Gastrocnemius medialis (tissue), 4 donors: ENCODE results near the gene OSM.

ENCODE experiments used
- POLR2A ChIP-seq, 2 donors: fragments of 450-650 bp; IDR thresholded peaks; one replicate each; pipeline ENCODE4 v1.6.1; 2017; ENCODE audit warnings: antibody characterized with exemption in 2 of 2, mild to moderate bottlenecking in 2 of 2, moderate library complexity in 2 of 2
- TF ChIP-seq, protein P1 (sequence below), 5 experiments: fragments of 450-650 bp in 3 of 5; fragments of 200-600 bp in 2 of 5; sonication (generic) in 2 of 5; IDR thresholded peaks in 4 of 5; conservative IDR thresholded peaks in 1 of 5; 1 replicate in 4 of 5; 2 replicates in 1 of 5; pipeline ENCODE4 v1.5.1; 2016 to 2019; ENCODE audit warnings: antibody characterized with exemption in 5 of 5, mild to moderate bottlenecking in 3 of 5, moderate library complexity in 3 of 5

DNA sequence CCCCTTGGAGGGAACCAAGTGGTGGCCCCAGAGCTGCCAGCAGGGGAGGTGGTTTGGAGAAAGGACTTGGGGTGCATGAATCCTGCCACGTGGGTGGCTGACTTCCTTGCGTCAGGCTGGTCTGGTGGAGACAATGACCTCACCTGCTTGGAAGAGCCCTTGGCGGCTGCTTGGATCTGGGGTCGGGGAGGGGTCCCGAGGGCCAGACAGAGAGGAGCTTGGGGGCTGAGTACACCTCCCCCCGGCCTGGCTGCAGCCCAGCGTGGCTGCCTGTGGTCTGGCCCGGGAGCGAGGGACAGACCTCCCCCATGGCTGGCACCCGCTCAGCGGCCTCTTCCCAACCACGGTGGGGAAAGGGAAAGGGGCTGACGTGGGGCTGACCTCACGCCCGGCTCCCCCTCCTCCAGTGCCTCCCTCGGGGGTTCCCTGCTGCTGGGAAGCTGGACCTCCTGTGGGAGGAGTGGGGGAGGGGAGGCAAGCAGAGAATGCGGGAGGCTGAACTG is 33.9 kb downstream of the OSM start:
- TF ChIP-seq, protein P1, sequence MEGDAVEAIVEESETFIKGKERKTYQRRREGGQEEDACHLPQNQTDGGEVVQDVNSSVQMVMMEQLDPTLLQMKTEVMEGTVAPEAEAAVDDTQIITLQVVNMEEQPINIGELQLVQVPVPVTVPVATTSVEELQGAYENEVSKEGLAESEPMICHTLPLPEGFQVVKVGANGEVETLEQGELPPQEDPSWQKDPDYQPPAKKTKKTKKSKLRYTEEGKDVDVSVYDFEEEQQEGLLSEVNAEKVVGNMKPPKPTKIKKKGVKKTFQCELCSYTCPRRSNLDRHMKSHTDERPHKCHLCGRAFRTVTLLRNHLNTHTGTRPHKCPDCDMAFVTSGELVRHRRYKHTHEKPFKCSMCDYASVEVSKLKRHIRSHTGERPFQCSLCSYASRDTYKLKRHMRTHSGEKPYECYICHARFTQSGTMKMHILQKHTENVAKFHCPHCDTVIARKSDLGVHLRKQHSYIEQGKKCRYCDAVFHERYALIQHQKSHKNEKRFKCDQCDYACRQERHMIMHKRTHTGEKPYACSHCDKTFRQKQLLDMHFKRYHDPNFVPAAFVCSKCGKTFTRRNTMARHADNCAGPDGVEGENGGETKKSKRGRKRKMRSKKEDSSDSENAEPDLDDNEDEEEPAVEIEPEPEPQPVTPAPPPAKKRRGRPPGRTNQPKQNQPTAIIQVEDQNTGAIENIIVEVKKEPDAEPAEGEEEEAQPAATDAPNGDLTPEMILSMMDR (IDR thresholded peaks at IDR 0.05 in 4 of 5, conservative IDR thresholded peaks at IDR 0.05 in 1 of 5): no peak
- TF ChIP-seq POLR2A (IDR thresholded peaks at IDR 0.05): no peak
